Left ventricle myocardium inferior (tissue), 1 donor: ENCODE data around the gene LRP8. TPM values are rescaled to one million over a fixed set of nuclear protein-coding genes. Genes with fewer than 3 reads are reported as not detected.

Experiments used
- DNase-seq: peaks from one replicate; pipeline ENCODE4 v3.0.0-alpha.2; 2020
- H3K27ac ChIP-seq: fragments of 200-600 bp; replicated peaks from 2 replicates; pipeline ENCODE4 v1.8.0; 2021
- H3K27me3 ChIP-seq: fragments of 200-600 bp; 2 replicates; pipeline ENCODE4 v1.8.0; 2021; ENCODE audit warnings: low read depth
- H3K36me3 ChIP-seq: fragments of 200-600 bp; 2 replicates; pipeline ENCODE4 v1.8.0; 2021
- H3K4me1 ChIP-seq: fragments of 200-600 bp; 2 replicates; pipeline ENCODE4 v1.8.0; 2021
- H3K4me3 ChIP-seq: fragments of 200-600 bp; 2 replicates; pipeline ENCODE4 v1.8.0; 2021; ENCODE audit warnings: mild to moderate bottlenecking, moderate library complexity
- H3K9me3 ChIP-seq: fragments of 200-600 bp; replicated peaks from 2 replicates; pipeline ENCODE4 v1.8.0; 2021
- intact Hi-C: fragments of 100-400 bp; cut with micrococcal nuclease; formaldehyde crosslinking; loops from one replicate; pipeline ENCODE4 v1.11.0; 2022
- total RNA-seq: library from RNA; stranded (reverse); fragmentation: NEBNext Ultra II Directional; extraction: Animal tissue kit (Norgen Biotek cat#: 25700); gene quantifications from one replicate; pipeline ENCODE4 v1.2.1, GENCODE V29; 2021
- TF ChIP-seq, protein P1 (sequence below): fragments of 200-600 bp; IDR thresholded peaks from 2 replicates; pipeline ENCODE4 v1.8.0; 2021; ENCODE audit warnings: antibody characterized with exemption, mild to moderate bottlenecking, borderline replicate concordance
- donor health status: DM: no; HTN: yes; CAD: no; lungs with severe emphysema.

Gene LRP8
- total RNA-seq, 1 donor from 2014 or later, result 1.8 TPM

DNA sequence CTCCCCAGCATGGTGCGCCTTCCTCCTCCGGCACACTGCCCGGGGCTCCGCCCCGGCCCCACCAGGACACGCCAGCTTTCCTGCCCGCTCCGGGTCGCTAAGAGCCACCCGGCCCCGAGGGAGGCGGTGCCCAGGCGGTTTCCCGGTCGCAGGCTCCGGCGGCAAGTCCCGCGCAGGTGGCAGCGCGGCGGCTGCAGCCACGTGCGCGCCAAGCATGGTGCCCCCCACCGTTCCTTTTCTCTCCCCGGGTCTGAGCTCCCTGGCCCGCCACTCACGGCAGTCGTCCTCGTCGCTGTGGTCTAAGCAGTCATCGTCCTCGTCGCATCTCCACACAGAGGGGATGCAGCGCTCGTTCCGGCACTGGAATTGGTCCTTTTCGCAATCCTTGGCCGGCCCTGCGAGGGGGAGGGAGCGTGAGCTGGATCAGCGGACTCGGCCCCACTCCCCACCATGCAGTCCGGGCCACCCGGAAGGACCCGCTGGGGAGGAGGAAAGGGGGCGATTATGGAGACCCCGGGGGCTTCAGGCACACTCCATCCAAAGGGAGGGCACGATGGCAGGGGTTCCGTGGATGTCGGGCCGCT, 1.2 kb downstream of the LRP8 start:
- no peak for DNase-seq
- Histone ChIP-seq H3K27ac (no peak overlapping the region), H3K4me3 (peak overlapping the region; percentile 82), H3K4me1 (peaks cover 25% of the 10 kb centered on the region), H3K36me3 (no peaks in the 10 kb centered on the region), H3K27me3 (peaks cover 42% of the 10 kb centered on the region), H3K9me3 (no peaks in the 10 kb centered on the region)
- TF ChIP-seq, protein P1, sequence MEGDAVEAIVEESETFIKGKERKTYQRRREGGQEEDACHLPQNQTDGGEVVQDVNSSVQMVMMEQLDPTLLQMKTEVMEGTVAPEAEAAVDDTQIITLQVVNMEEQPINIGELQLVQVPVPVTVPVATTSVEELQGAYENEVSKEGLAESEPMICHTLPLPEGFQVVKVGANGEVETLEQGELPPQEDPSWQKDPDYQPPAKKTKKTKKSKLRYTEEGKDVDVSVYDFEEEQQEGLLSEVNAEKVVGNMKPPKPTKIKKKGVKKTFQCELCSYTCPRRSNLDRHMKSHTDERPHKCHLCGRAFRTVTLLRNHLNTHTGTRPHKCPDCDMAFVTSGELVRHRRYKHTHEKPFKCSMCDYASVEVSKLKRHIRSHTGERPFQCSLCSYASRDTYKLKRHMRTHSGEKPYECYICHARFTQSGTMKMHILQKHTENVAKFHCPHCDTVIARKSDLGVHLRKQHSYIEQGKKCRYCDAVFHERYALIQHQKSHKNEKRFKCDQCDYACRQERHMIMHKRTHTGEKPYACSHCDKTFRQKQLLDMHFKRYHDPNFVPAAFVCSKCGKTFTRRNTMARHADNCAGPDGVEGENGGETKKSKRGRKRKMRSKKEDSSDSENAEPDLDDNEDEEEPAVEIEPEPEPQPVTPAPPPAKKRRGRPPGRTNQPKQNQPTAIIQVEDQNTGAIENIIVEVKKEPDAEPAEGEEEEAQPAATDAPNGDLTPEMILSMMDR, result no peak
- intact Hi-C loops, result no loop called here

GRCh38 chr1:53326088-53326597, 1.7 kb downstream of the LRP8 start:
- peak overlapping the region; percentile 68 for H3K27ac ChIP-seq
- H3K9me3 ChIP-seq, result no peaks in the 10 kb centered on the region
- intact Hi-C loops, result no loop called here
- TF ChIP-seq, protein P1, result no peak
- no peaks in the 10 kb centered on the region for H3K36me3 ChIP-seq
- peak overlapping the region; percentile 82 for H3K4me3 ChIP-seq
- H3K4me1 ChIP-seq, result peaks cover 25% of the 10 kb centered on the region
- peak; percentile 87 for DNase-seq
- peaks cover 42% of the 10 kb centered on the region for H3K27me3 ChIP-seq

DNA sequence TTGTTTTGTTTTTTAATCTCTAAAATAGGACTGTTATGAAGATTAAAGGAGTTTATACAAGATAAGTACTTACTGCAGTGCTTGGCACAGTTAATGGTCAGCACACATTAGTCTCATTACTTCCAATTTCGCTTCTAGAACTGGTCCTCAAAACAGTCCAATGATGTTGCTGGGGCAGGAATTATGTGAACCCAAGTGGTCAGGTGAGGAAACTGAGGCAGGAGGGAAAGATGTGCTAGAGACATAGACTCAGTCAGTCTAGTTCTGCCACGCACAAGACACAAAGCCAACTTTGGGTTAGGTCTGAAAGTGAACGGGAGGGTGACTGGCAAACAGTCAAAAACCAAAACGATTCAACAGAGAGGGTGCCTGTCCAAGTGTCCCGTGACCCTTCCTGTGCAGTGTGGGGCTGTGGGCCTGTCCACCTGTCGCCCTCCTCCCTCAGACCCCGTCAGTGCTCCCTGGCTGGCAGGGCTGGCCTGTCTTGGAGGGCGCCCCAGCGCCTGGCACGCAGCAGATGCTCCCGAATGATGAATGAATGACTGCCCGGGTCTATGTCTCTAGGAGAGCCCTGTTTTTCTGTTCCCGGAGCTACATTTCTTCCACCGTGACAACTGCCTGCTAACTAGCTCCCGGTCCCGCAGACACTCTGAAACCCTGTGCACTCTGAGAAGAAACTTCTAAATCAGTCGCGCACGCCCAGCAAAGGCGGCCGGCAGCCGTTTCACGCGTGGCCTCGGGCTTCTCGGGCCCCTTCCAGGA, 2.4 kb downstream of the LRP8 start:
- peaks cover 25% of the 10 kb centered on the region for H3K4me1 ChIP-seq
- DNase-seq, result no peak
- intact Hi-C loops, result no loop called here
- H3K36me3 ChIP-seq, result no peaks in the 10 kb centered on the region
- H3K27me3 ChIP-seq, result peaks cover 42% of the 10 kb centered on the region
- no peaks in the 10 kb centered on the region for H3K9me3 ChIP-seq
- peak overlapping the region; percentile 68 for H3K27ac ChIP-seq
- TF ChIP-seq, protein P1, result no peak
- H3K4me3 ChIP-seq, result peak overlapping the region; percentile 82

DNA sequence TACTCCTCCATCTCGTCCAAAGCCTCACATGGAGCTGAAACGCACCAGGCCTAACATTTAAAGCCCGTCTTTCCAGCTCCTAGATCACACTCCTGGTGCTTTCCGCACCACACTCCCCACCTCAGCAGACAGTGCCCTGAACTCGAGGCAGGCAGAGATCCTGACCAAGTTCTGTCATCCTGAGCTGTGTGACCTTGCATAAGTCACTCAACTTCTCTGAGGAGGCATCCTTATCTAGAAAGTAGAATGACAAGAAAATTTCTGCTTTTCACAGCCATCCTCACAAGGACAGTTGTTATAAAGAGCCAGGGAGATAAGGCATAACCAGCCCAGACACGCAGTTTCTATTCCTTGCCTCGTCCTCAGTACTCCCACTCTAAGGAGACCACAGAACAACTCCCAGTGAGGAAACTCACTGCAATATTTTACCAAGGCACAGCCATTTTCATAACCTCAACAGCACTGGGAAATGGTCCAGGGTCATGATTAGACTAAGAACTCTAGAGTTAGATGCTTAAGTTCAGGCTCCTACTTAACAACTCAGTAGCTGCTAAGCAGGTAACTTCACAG, 3.1 kb downstream of the LRP8 start:
- H3K9me3 ChIP-seq, result no peaks in the 10 kb centered on the region
- H3K4me3 ChIP-seq, result no peak overlapping the region
- no peaks in the 10 kb centered on the region for H3K36me3 ChIP-seq
- peaks cover 42% of the 10 kb centered on the region for H3K27me3 ChIP-seq
- DNase-seq, result no peak
- TF ChIP-seq, protein P1, result no peak
- peaks cover 25% of the 10 kb centered on the region for H3K4me1 ChIP-seq
- intact Hi-C loops, result no loop called here
- no peak overlapping the region for H3K27ac ChIP-seq

DNA sequence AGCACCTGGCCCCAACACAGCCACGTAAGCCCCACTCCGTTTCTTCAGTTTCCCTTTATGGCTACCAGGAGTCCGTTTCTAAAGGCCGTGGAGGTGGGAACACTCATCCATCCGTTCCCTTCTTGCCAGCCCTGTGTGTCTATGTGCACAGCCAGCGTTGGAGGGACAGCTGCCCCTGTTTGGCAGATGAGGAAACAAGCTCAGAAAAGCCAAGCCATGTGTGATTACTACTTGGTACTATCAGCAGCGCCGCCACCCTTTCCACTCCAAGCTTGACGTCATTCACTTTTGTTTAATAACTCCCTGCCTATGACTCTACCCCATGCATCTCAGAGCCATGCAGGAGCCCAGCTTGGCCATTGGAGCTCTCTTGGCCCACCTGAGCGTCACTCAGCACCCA, 3.5 kb downstream of the LRP8 start:
- Histone ChIP-seq H3K27ac (no peak overlapping the region), H3K9me3 (no peaks in the 10 kb centered on the region), H3K4me3 (no peak overlapping the region), H3K36me3 (no peaks in the 10 kb centered on the region), H3K4me1 (peaks cover 25% of the 10 kb centered on the region), H3K27me3 (peaks cover 42% of the 10 kb centered on the region)
- no peak for DNase-seq
- TF ChIP-seq, protein P1, result no peak
- intact Hi-C loops, result no loop called here
